WERI-Rb-1 (cell line): ENCODE data around the gene HBG1.

ENCODE experiments used
- DNase-seq: peaks from one replicate; pipeline ENCODE4 v3.0.0-alpha.2; 2020
- H3K27ac ChIP-seq: fragments of 250-450 bp; sonication (Bioruptor Pico); 2 replicates; pipeline ENCODE4 v1.5.1; 2020; ENCODE audit warnings: mild to moderate bottlenecking, moderate library complexity
- H3K27me3 ChIP-seq: fragments of 250-450 bp; sonication (Bioruptor Pico); 2 replicates; pipeline ENCODE4 v1.5.1; 2021; ENCODE audit warnings: mild to moderate bottlenecking, low read depth, moderate library complexity; ENCODE audit not compliant: insufficient read depth, severe bottlenecking
- H3K36me3 ChIP-seq: fragments of 250-450 bp; sonication (Bioruptor Pico); 2 replicates; pipeline ENCODE4 v1.5.1; 2020; ENCODE audit warnings: mild to moderate bottlenecking, moderate library complexity
- H3K4me3 ChIP-seq: 2 replicates; pipeline ENCODE4 v1.5.1; 2011; ENCODE audit warnings: low read depth, mild to moderate bottlenecking, control low read depth, low read length
- H3K9me3 ChIP-seq: fragments of 250-450 bp; sonication (Bioruptor Pico); 2 replicates; pipeline ENCODE4 v1.5.1; 2021; ENCODE audit warnings: mild to moderate bottlenecking, moderate library complexity; ENCODE audit not compliant: severe bottlenecking
- CTCF ChIP-seq: IDR thresholded peaks from 2 replicates; pipeline ENCODE4 v1.5.1; 2011; ENCODE audit warnings: low read depth, mild to moderate bottlenecking, control low read depth, inconsistent platforms, low read length

HBG1 gene

GRCh38 chr11:5241458-5241857 lies 8.2 kb downstream of the HBG1 start:
- Histone ChIP-seq H3K9me3 (no peaks in the 10 kb centered on the region), H3K27me3 (peaks cover 62% of the 10 kb centered on the region), H3K27ac (no peak overlapping the region), H3K36me3 (no peaks in the 10 kb centered on the region), H3K4me3 (no peak overlapping the region)
- no peak for TF ChIP-seq CTCF
- DNase-seq, result no peak

GRCh38 chr11:5240458-5240857 lies 9.2 kb downstream of the HBG1 start:
- Histone ChIP-seq H3K27me3 (peaks cover 61% of the 10 kb centered on the region), H3K4me3 (no peak overlapping the region), H3K9me3 (no peaks in the 10 kb centered on the region), H3K36me3 (no peaks in the 10 kb centered on the region), H3K27ac (no peak overlapping the region)
- no peak for TF ChIP-seq CTCF
- DNase-seq, result no peak

GRCh38 chr11:5240056-5240455 lies 9.6 kb downstream of the HBG1 start:
- no peak for DNase-seq
- Histone ChIP-seq H3K36me3 (no peaks in the 10 kb centered on the region), H3K4me3 (no peak overlapping the region), H3K9me3 (no peaks in the 10 kb centered on the region), H3K27ac (no peak overlapping the region), H3K27me3 (peaks cover 63% of the 10 kb centered on the region)
- TF ChIP-seq CTCF, result no peak

- TF ChIP-seq CTCF, result no peak
- Histone ChIP-seq H3K36me3 (no peaks in the 10 kb centered on the region), H3K27ac (no peak overlapping the region), H3K4me3 (no peak overlapping the region), H3K27me3 (peaks cover 56% of the 10 kb centered on the region), H3K9me3 (no peaks in the 10 kb centered on the region)
- DNase-seq, result no peak
Measured at GRCh38 chr11:5239046-5239445, 10.6 kb downstream of the HBG1 start.

- Histone ChIP-seq H3K36me3 (no peaks in the 10 kb centered on the region), H3K27me3 (peaks cover 54% of the 10 kb centered on the region), H3K9me3 (no peaks in the 10 kb centered on the region), H3K27ac (no peak overlapping the region), H3K4me3 (no peak overlapping the region)
- no peak for TF ChIP-seq CTCF
- no peak for DNase-seq
Measured at GRCh38 chr11:5238486-5238885, 11.2 kb downstream of the HBG1 start.

- Histone ChIP-seq H3K27ac (no peak overlapping the region), H3K36me3 (no peaks in the 10 kb centered on the region), H3K9me3 (no peaks in the 10 kb centered on the region), H3K27me3 (peaks cover 50% of the 10 kb centered on the region), H3K4me3 (no peak overlapping the region)
- no peak for TF ChIP-seq CTCF
- DNase-seq, result no peak
Measured at GRCh38 chr11:5237420-5237819, 12.2 kb downstream of the HBG1 start.
